HG03378 (cell line): ENCODE measurements around the gene PLXNC1.

ENCODE experiments used
- ATAC-seq: cut with Tn5 transposase; IDR thresholded peaks from one replicate; pipeline ENCODE4 v1.9.1; 2021; ENCODE audit warnings: mild to moderate bottlenecking, moderate library complexity; ENCODE audit not compliant: unreplicated experiment

PLXNC1 gene

GRCh38 chr12:94178882-94179281 is 30.5 kb downstream of the PLXNC1 start:
- no peak for ATAC-seq

GRCh38 chr12:94179723-94180122 is 31.3 kb downstream of the PLXNC1 start:
- ATAC-seq = no peak

GRCh38 chr12:94180558-94181296 is 32.4 kb downstream of the PLXNC1 start:
- no peak for ATAC-seq

GRCh38 chr12:94182986-94183707 is 34.8 kb downstream of the PLXNC1 start:
- no peak for ATAC-seq

GRCh38 chr12:94183708-94184379 is 35.5 kb downstream of the PLXNC1 start:
- ATAC-seq = no peak

GRCh38 chr12:94184995-94185719 is 36.8 kb downstream of the PLXNC1 start:
- no peak for ATAC-seq

GRCh38 chr12:94185801-94186200 is 37.4 kb downstream of the PLXNC1 start:
- no peak for ATAC-seq

GRCh38 chr12:94186278-94187241 is 38.2 kb downstream of the PLXNC1 start:
- no peak for ATAC-seq

- no peak for ATAC-seq
These were observed 39.0 kb downstream of the PLXNC1 start for GRCh38 chr12:94187361-94187760.

GRCh38 chr12:94190623-94191022 is 42.2 kb downstream of the PLXNC1 start:
- no peak for ATAC-seq

- ATAC-seq = no peak
These were observed 42.6 kb downstream of the PLXNC1 start for GRCh38 chr12:94191023-94191422.

- no peak for ATAC-seq
These were observed 43.4 kb downstream of the PLXNC1 start for GRCh38 chr12:94191811-94192210.

GRCh38 chr12:94192506-94192905 is 44.1 kb downstream of the PLXNC1 start:
- no peak for ATAC-seq

GRCh38 chr12:94193168-94193567 is 44.8 kb downstream of the PLXNC1 start:
- ATAC-seq = no peak

- ATAC-seq = no peak
These were observed 47.1 kb downstream of the PLXNC1 start for GRCh38 chr12:94195483-94195882.

- ATAC-seq = no peak
These were observed 50.1 kb downstream of the PLXNC1 start for GRCh38 chr12:94198469-94198868.

GRCh38 chr12:94198872-94199271 is 50.5 kb downstream of the PLXNC1 start:
- ATAC-seq = no peak

GRCh38 chr12:94200069-94200468 is 51.7 kb downstream of the PLXNC1 start:
- ATAC-seq = no peak

- ATAC-seq = no peak
These were observed 52.3 kb downstream of the PLXNC1 start for GRCh38 chr12:94200695-94201094.
